ENCODE measurements around the gene TM4SF5. TPM values are rescaled to one million over a fixed set of nuclear protein-coding genes. Genes with fewer than 3 reads are reported as not detected.

TM4SF5 gene
- total and polyA plus RNA-seq, 10 of the 15 experiments (the other 5 are each of a cell fraction or from before 2014, with no cell fraction given), result 0.40 TPM; not detected in 9

DNA sequence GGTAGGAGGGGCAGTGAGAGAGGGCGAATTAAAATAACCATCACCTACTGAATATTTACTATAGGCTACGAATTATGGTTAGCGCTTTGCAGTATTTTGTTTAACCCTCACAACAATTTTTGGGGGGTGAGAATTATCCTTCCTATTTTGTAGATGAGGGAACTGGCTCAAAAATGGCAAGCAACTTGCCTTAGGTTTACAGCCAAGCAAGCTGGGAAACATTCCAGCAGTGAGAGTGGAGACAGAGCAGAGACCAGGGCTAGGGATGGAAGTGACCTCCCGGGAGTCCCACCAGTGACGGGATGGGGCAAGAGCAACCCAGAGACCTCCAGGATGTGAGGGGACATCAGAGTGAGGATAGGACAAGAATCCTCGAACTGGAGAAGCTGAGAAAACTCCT is 14.8 kb downstream of the TM4SF5 start:
- no peak overlapping the region for H3K4me2 ChIP-seq (ENCODE audit: control insufficient read depth, insufficient read depth)
- ChIA-PET CTCF (no interaction called here), RAD21 (ENCODE audit: unreplicated experiment) (no interaction called here), POLR2A (interaction anchor here (0.5 to 0.6 kb wide), 2 partner anchors 47 to 84 kb away, joined by 3 to 4 read pairs; no protein-coding TSS in a partner anchor), SMC1A (ENCODE audit: uncharacterized antibody, unreplicated experiment) (interaction anchor here (1.0 kb wide), 1 partner anchor 10 kb away, joined by 3 read pairs; the partner anchor contains the start of gene PSMB6)
- 46% methylated on average over 6 of the region's 6 CpGs for WGBS (ENCODE audit: insufficient coverage, insufficient replicate concordance, low lambda C conversion rate, missing lambda C conversion rate)
- TF ChIP-seq, protein P1, sequence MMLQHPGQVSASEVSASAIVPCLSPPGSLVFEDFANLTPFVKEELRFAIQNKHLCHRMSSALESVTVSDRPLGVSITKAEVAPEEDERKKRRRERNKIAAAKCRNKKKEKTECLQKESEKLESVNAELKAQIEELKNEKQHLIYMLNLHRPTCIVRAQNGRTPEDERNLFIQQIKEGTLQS (IDR thresholded peaks at IDR 0.05; ENCODE audit: borderline replicate concordance, extremely low read depth, low read depth, low read length), result no peak
- no peak for TF ChIP-seq RUNX3 (IDR thresholded peaks at IDR 0.05; ENCODE audit: low read length)
- no peak for TF ChIP-seq ZNF207 (IDR thresholded peaks at IDR 0.05; ENCODE audit: borderline replicate concordance)
- TF ChIP-seq BRCA1 (IDR thresholded peaks at IDR 0.05; ENCODE audit: low read depth, low read length), result no peak
- TF ChIP-seq KAT2A (conservative IDR thresholded peaks at IDR 0.05; ENCODE audit: control insufficient read depth, low read depth, low read length), result no peak
- no peak for TF ChIP-seq YBX1 (IDR thresholded peaks at IDR 0.05)
- TF ChIP-seq JUND (IDR thresholded peaks at IDR 0.05; ENCODE audit: low read depth, low read length), result no peak
- no peak for TF ChIP-seq POLR2A (IDR thresholded peaks at IDR 0.05; ENCODE audit: low read depth, low read length)
- TF ChIP-seq, protein P2, sequence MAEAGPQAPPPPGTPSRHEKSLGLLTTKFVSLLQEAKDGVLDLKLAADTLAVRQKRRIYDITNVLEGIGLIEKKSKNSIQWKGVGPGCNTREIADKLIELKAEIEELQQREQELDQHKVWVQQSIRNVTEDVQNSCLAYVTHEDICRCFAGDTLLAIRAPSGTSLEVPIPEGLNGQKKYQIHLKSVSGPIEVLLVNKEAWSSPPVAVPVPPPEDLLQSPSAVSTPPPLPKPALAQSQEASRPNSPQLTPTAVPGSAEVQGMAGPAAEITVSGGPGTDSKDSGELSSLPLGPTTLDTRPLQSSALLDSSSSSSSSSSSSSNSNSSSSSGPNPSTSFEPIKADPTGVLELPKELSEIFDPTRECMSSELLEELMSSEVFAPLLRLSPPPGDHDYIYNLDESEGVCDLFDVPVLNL (IDR thresholded peaks at IDR 0.05; ENCODE audit: low read depth, low read length), result no peak
- TF ChIP-seq TCF7 (IDR thresholded peaks at IDR 0.05; ENCODE audit: borderline replicate concordance), result no peak
- no peak for TF ChIP-seq SIX5 (IDR thresholded peaks at IDR 0.05; ENCODE audit: low read depth, low read length, severe bottlenecking)
- TF ChIP-seq CBX3 (IDR thresholded peaks at IDR 0.05; ENCODE audit: borderline replicate concordance, low read depth), result no peak
- intact Hi-C loops (cut with micrococcal nuclease; ENCODE audit: unreplicated experiment) (loop anchor here (2.0 to 10.0 kb wide), 3 partner anchors 52 to 102 kb away; partner anchors contain the start of genes ARRB2, CXCL16, MED11 and ZMYND15), in situ Hi-C loops (cut with MboI) (no loop called here)
- BruUV-seq (replicated peaks), result no TSS peak
- no peak overlapping the region for H2AFZ ChIP-seq (ENCODE audit: control insufficient read depth, low read depth, low read length)
- no peaks in the 10 kb centered on the region for H3K9me3 ChIP-seq (replicated peaks; ENCODE audit: control insufficient read depth, insufficient read depth, low read length)
- H3K4me3 ChIP-seq, result no peak overlapping the region
- H3K27me3 ChIP-seq (replicated peaks in 1 of 2; ENCODE audit: control insufficient read depth in 2 of 2, insufficient read depth in 2 of 2, low read length in 1 of 2), result peaks cover 18 to 19% of the 10 kb centered on the region in 2 experiments
- FAIRE-seq (no peak), DNase-seq (ENCODE audit: low read depth, low spot score) (no peak), ATAC-seq (no peak)
- no peaks in the 10 kb centered on the region for H3K36me3 ChIP-seq (ENCODE audit: control insufficient read depth in 2 of 2, insufficient read depth in 2 of 2, low read length in 1 of 2)
- H4K20me1 ChIP-seq (ENCODE audit: control insufficient read depth, insufficient read depth), result no peaks in the 10 kb centered on the region
- peaks cover 12% of the 10 kb centered on the region for H3K4me1 ChIP-seq (ENCODE audit: control insufficient read depth, insufficient read depth, low read length)
- H3K79me2 ChIP-seq (ENCODE audit: control insufficient read depth, insufficient read depth, low read length), result no peaks in the 10 kb centered on the region
- no peak overlapping the region for H3K27ac ChIP-seq (ENCODE audit: control insufficient read depth, insufficient read depth)
- no peak overlapping the region for H3K9ac ChIP-seq (ENCODE audit: control insufficient read depth, insufficient read depth, low read length)

All from GM12878 (cell line).